Progenitor cell of endocrine pancreas (in vitro differentiated cells): ENCODE measurements around the gene CINP. TPM values are rescaled to one million over a fixed set of nuclear protein-coding genes. Genes with fewer than 3 reads are reported as not detected.

Experiments used
- DNase-seq: peaks from one replicate; pipeline ENCODE4 v3.0.0; 2021; ENCODE audit warnings: low spot score; ENCODE audit not compliant: unreplicated experiment
- H3K27ac Mint-ChIP-seq: 2 replicates; pipeline ENCODE4 v1.8.0; 2021; ENCODE audit warnings: mild to moderate bottlenecking, moderate library complexity, mixed read lengths
- H3K27me3 Mint-ChIP-seq: 2 replicates; pipeline ENCODE4 v1.8.0; 2021; ENCODE audit warnings: mixed read lengths
- H3K36me3 Mint-ChIP-seq: 2 replicates; pipeline ENCODE4 v1.8.0; 2022; ENCODE audit warnings: mixed read lengths; ENCODE audit not compliant: insufficient read depth
- H3K4me1 Mint-ChIP-seq: 2 replicates; pipeline ENCODE4 v1.8.0; 2021; ENCODE audit warnings: low read depth, mixed read lengths
- H3K4me3 Mint-ChIP-seq: 2 replicates; pipeline ENCODE4 v1.8.0; 2021; ENCODE audit warnings: low read depth, mild to moderate bottlenecking, moderate library complexity, mixed read lengths
- H3K9me3 Mint-ChIP-seq: 2 replicates; pipeline ENCODE4 v1.8.0; 2021; ENCODE audit warnings: low read depth, mixed read lengths
- CTCF ChIP-seq: fragments of 200-600 bp; sonication (generic); IDR thresholded peaks from one replicate; pipeline ENCODE4 v1.5.0; 2021; ENCODE audit warnings: antibody characterized with exemption, mild to moderate bottlenecking; ENCODE audit not compliant: unreplicated experiment
- total RNA-seq: library from RNA; stranded (reverse); gene quantifications from 2 replicates; pipeline ENCODE4 v1.2.1, GENCODE V29; 2021

Gene CINP
- total RNA-seq, 1 donor from 2014 or later: 27.7 TPM

- no peak for DNase-seq
- no peak for TF ChIP-seq CTCF
- Mint-ChIP-seq H3K27ac (no peak overlapping the region), H3K27me3 (no peaks in the 10 kb centered on the region), H3K4me3 (no peak overlapping the region), H3K36me3 (peaks cover 12% of the 10 kb centered on the region), H3K9me3 (no peaks in the 10 kb centered on the region), H3K4me1 (no peaks in the 10 kb centered on the region)
Measured at GRCh38 chr14:102348376-102348775, 14.3 kb downstream of the CINP start.

GRCh38 chr14:102346645-102347044, 16.0 kb downstream of the CINP start:
- Mint-ChIP-seq H3K36me3 (peaks cover 12% of the 10 kb centered on the region), H3K27me3 (no peaks in the 10 kb centered on the region), H3K27ac (no peak overlapping the region), H3K9me3 (no peaks in the 10 kb centered on the region), H3K4me1 (no peaks in the 10 kb centered on the region), H3K4me3 (no peak overlapping the region)
- DNase-seq: no peak
- no peak for TF ChIP-seq CTCF

DNA sequence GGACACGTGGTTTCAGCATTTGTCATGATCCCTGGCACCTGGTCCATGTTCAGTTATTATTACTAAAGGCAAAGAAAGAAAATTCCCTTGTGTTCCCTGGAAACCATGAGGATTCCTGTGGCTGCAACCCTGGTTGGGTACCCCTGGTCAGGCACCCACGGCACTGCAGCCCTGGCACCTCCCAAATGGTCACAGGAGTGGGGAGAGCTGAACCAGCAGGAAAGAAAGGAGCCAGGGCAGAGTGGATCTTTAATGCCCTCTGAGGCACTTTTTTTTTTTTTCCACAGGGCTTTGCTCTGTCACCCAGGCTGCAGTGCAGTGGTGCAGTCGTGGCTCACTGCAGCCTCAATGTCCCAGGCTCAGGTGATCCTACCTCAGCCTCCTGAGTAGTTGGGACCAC, 17.5 kb downstream of the CINP start:
- no peak overlapping the region for H3K4me3 Mint-ChIP-seq
- H3K36me3 Mint-ChIP-seq: peaks cover 12% of the 10 kb centered on the region
- H3K9me3 Mint-ChIP-seq: no peaks in the 10 kb centered on the region
- H3K27ac Mint-ChIP-seq: no peak overlapping the region
- TF ChIP-seq CTCF: no peak
- H3K4me1 Mint-ChIP-seq: no peaks in the 10 kb centered on the region
- H3K27me3 Mint-ChIP-seq: no peaks in the 10 kb centered on the region
- no peak for DNase-seq

DNA sequence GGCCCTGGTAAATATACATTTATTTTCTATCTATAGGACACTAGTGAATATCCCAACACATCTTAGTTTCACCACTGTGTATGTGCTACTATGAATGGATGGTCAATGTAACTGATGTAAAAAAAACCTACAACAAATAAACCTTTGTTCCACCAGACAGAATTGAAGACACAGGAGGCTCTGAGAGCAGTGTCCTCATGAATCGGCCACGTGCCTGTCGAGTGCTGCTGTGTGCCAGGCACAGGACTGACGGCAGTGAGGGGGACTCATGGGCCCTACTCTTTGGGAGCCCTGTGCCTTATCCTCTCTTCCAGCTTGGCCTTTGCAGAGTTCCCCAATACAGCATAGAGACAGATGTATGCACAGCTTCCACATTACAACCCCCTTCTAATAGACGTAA, 18.2 kb downstream of the CINP start:
- no peak overlapping the region for H3K4me3 Mint-ChIP-seq
- H3K4me1 Mint-ChIP-seq: no peaks in the 10 kb centered on the region
- no peaks in the 10 kb centered on the region for H3K27me3 Mint-ChIP-seq
- H3K36me3 Mint-ChIP-seq: peaks cover 9% of the 10 kb centered on the region
- DNase-seq: no peak
- no peak for TF ChIP-seq CTCF
- no peaks in the 10 kb centered on the region for H3K9me3 Mint-ChIP-seq
- H3K27ac Mint-ChIP-seq: no peak overlapping the region

DNA sequence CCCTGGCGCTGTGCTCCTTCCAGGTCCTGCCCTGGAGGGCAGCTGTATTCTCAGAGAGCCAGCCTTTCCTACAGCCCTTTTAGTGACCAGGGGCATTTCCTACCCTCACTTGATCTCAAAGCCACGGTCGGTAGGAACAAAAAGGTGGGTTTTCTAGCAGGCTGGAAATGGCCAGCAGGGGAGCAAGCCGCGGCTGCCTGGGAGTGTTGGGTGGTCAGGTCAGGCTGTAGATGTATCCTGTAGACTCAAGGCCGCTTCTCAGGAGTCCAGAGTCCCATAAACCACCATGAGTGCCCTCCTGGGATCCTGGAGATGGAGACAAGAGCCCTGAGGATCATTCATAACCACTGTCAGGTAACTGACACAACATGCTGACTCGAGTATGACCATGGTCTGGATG, 18.6 kb downstream of the CINP start:
- Mint-ChIP-seq H3K9me3 (no peaks in the 10 kb centered on the region), H3K36me3 (peaks cover 9% of the 10 kb centered on the region), H3K4me1 (no peaks in the 10 kb centered on the region), H3K27me3 (no peaks in the 10 kb centered on the region), H3K4me3 (no peak overlapping the region), H3K27ac (no peak overlapping the region)
- DNase-seq: no peak
- no peak for TF ChIP-seq CTCF
